MM.1S (cell line): ENCODE data around the gene ELAC2.

ENCODE experiments used
- DNase-seq: peaks from one replicate; pipeline ENCODE4 v3.0.0-alpha.2; 2015
- H2AFZ ChIP-seq: fragments of 300-600 bp; sonication (generic); 2 replicates; pipeline ENCODE4 v1.6.0; 2016; ENCODE audit warnings: antibody characterized with exemption, low read length
- H3F3A ChIP-seq: fragments of 300-600 bp; sonication (generic); 2 replicates; pipeline ENCODE4 v1.6.1; 2016; ENCODE audit warnings: mild to moderate bottlenecking, antibody characterized with exemption, low read length, moderate library complexity, mixed read lengths; ENCODE audit not compliant: insufficient read depth
- H3K27ac ChIP-seq: fragments of 300-600 bp; sonication (generic); 2 replicates; pipeline ENCODE4 v1.5.1; 2016; ENCODE audit warnings: mild to moderate bottlenecking, low read length
- H3K27me3 ChIP-seq: fragments of 300-600 bp; sonication (generic); replicated peaks from 2 replicates; pipeline ENCODE4 v1.6.0; 2016; ENCODE audit warnings: low read length; ENCODE audit not compliant: insufficient read depth
- H3K36me3 ChIP-seq: fragments of 300-600 bp; sonication (generic); replicated peaks from 2 replicates; pipeline ENCODE4 v1.6.1; 2016; ENCODE audit warnings: mild to moderate bottlenecking, low read length, mixed read lengths; ENCODE audit not compliant: insufficient read depth
- H3K4me1 ChIP-seq: fragments of 300-600 bp; sonication (generic); 2 replicates; pipeline ENCODE4 v1.6.1; 2016; ENCODE audit warnings: low read length, mixed read lengths
- H3K4me2 ChIP-seq: fragments of 300-600 bp; sonication (generic); 2 replicates; pipeline ENCODE4 v1.6.0; 2016; ENCODE audit warnings: low read depth, low read length
- H3K4me3 ChIP-seq: fragments of 300-600 bp; sonication (generic); 2 replicates; pipeline ENCODE4 v1.5.1; 2016; ENCODE audit warnings: low read length, mixed read lengths
- H3K79me2 ChIP-seq: fragments of 300-600 bp; sonication (generic); 2 replicates; pipeline ENCODE4 v1.6.1; 2016; ENCODE audit warnings: mixed run types, low read length, mixed read lengths
- H3K9ac ChIP-seq: fragments of 300-600 bp; sonication (generic); 2 replicates; pipeline ENCODE4 v1.6.1; 2016; ENCODE audit warnings: low read length, mixed read lengths
- H3K9me2 ChIP-seq: fragments of 300-600 bp; sonication (generic); replicated peaks from 2 replicates; pipeline ENCODE4 v1.6.1; 2016; ENCODE audit warnings: mild to moderate bottlenecking, low read length, mixed read lengths; ENCODE audit not compliant: insufficient read depth
- H3K9me3 ChIP-seq: fragments of 300-600 bp; sonication (generic); replicated peaks from 2 replicates; pipeline ENCODE4 v1.6.1; 2016; ENCODE audit warnings: mild to moderate bottlenecking, low read length, mixed read lengths; ENCODE audit not compliant: insufficient read depth
- H4K20me1 ChIP-seq: fragments of 300-600 bp; sonication (generic); 2 replicates; pipeline ENCODE4 v1.6.1; 2016; ENCODE audit warnings: mild to moderate bottlenecking, low read length, moderate library complexity, mixed read lengths; ENCODE audit not compliant: insufficient read depth
- CTCF ChIP-seq: fragments of 300-600 bp; sonication (generic); IDR thresholded peaks from 2 replicates; pipeline ENCODE4 v1.5.1; 2016; ENCODE audit warnings: antibody characterized with exemption, low read length, mixed read lengths
- EZH2 ChIP-seq: fragments of 300-600 bp; sonication (generic); optimal IDR thresholded peaks from 2 replicates; pipeline ENCODE3; 2017; ENCODE audit warnings: low read depth, mild to moderate bottlenecking, antibody characterized with exemption, low read length, mixed read lengths
- EZH2phosphoT487 ChIP-seq: fragments of 300-600 bp; sonication (generic); IDR thresholded peaks from 2 replicates; pipeline ENCODE4 v1.6.1; 2018; ENCODE audit warnings: antibody characterized with exemption, low read length

Gene ELAC2

DNA sequence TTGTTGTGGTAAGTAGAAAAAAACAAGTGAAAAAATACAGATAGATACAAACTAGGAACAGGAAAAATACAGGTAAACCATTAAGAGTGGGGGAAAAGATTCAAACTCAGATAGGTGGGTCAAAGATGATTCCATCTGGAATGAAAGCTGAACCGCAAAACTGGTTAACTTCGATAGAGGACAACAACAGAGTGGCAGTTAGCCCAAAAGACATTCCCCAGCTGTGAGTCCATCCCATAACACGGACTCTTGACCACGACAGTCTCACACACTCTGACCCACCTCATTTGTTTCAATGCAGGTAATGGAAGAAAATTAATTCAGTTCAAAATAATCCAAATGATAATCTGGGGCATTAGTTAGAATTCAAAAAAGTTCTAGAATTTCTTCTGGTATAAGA lies 13.5 kb downstream of the ELAC2 start:
- Histone ChIP-seq H3K4me1 (no peaks in the 10 kb centered on the region), H3K4me2 (no peak overlapping the region), H4K20me1 (no peaks in the 10 kb centered on the region), H2AFZ (no peak overlapping the region), H3K27ac (no peak overlapping the region), H3K9me3 (no peaks in the 10 kb centered on the region), H3K27me3 (no peaks in the 10 kb centered on the region), H3K36me3 (peaks cover 22% of the 10 kb centered on the region), H3K79me2 (peaks cover 7% of the 10 kb centered on the region), H3K9me2 (no peaks in the 10 kb centered on the region), H3K9ac (no peak overlapping the region), H3K4me3 (no peak overlapping the region), H3F3A (0 out of 2 replicates have a peak, but pooled peaks cover 2% of the 10 kb centered on the region)
- no peak for DNase-seq
- no peak for TF ChIP-seq CTCF

DNA sequence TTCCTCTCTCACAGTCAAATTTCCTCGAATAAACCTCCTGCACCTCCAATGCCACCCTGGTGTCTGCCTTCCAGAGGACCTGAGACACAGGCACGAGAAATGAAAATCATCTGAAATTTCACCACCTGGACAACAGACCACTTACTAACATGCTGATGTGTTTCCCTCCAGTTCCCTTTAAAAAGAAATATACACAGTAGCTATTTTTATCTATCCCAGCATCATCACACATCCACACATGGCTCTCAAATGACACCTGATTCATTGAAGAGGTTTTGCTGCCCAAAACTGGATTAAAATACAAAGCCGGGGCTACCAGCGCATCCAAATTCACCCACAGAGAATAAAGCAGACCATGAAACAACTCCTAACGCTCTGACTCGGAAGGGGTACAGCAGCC lies 13.9 kb downstream of the ELAC2 start:
- DNase-seq, result no peak
- H3K79me2 ChIP-seq, result peaks cover 7% of the 10 kb centered on the region
- no peak overlapping the region for H3K4me2 ChIP-seq
- no peak overlapping the region for H3K27ac ChIP-seq
- no peaks in the 10 kb centered on the region for H3K9me3 ChIP-seq
- no peaks in the 10 kb centered on the region for H3K4me1 ChIP-seq
- H4K20me1 ChIP-seq, result no peaks in the 10 kb centered on the region
- TF ChIP-seq EZH2 (no peak), EZH2phosphoT487 (no peak), CTCF (no peak)
- 0 out of 2 replicates have a peak, but pooled peaks cover 2% of the 10 kb centered on the region for H3F3A ChIP-seq
- H3K9ac ChIP-seq, result no peak overlapping the region
- H2AFZ ChIP-seq, result no peak overlapping the region
- H3K9me2 ChIP-seq, result no peaks in the 10 kb centered on the region
- H3K27me3 ChIP-seq, result no peaks in the 10 kb centered on the region
- H3K4me3 ChIP-seq, result no peak overlapping the region
- peaks cover 25% of the 10 kb centered on the region for H3K36me3 ChIP-seq

DNA sequence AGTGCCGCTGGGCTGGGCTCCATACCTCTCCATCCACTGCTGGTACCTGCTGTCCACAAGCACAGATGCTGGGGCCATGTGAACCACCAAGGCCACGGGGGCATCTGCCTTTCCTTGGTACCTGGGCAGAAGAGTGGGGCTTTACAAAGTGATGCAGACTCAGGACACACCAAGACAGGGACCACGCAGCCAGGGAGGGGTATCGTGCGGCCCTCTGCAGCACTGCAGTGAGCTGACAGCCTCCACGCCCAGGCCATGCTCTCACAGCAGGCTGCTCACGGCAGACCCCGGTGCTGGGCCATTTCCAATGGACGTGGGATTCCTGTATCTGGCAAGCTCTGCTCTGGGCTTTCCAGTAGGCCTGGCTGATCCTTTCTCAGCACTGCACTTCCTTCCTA lies 14.4 kb downstream of the ELAC2 start:
- H3K36me3 ChIP-seq, result peaks cover 23% of the 10 kb centered on the region

More for the DNA sequence above, 14.4 kb downstream of the ELAC2 start:
- Histone ChIP-seq H3K27me3 (no peaks in the 10 kb centered on the region), H3K27ac (no peak overlapping the region), H3K4me1 (no peaks in the 10 kb centered on the region), H3K9me2 (no peaks in the 10 kb centered on the region), H3K79me2 (peaks cover 7% of the 10 kb centered on the region), H3K4me2 (no peak overlapping the region), H3K9ac (no peak overlapping the region), H3K9me3 (no peaks in the 10 kb centered on the region), H3K4me3 (no peak overlapping the region), H2AFZ (no peak overlapping the region), H3F3A (0 out of 2 replicates have a peak, but pooled peaks cover 2% of the 10 kb centered on the region), H4K20me1 (no peaks in the 10 kb centered on the region)
- DNase-seq, result no peak
- TF ChIP-seq CTCF, result no peak
- TF ChIP-seq EZH2phosphoT487, result no peak
- no peak for TF ChIP-seq EZH2
